Ishikawa (cell line): ENCODE measurements around the gene RS1.

Experiments
- EP300 ChIP-seq: IDR thresholded peaks from 2 replicates; pipeline ENCODE4 v1.6.1; 2012; ENCODE audit warnings: borderline replicate concordance
- FOXM1 ChIP-seq: IDR thresholded peaks from 2 replicates; pipeline ENCODE4 v1.6.1; 2012; ENCODE audit warnings: low read depth, borderline replicate concordance
- ZBTB7A ChIP-seq: IDR thresholded peaks from 2 replicates; pipeline ENCODE4 v1.6.1; 2012; ENCODE audit warnings: low read depth

- TF ChIP-seq ZBTB7A (no peak), EP300 (no peak), FOXM1 (no peak)
Observed at GRCh38 chrX:18647621-18648020, 24.3 kb downstream of the RS1 start.
